Measurements from ENCODE around the gene FUT3.

DNA sequence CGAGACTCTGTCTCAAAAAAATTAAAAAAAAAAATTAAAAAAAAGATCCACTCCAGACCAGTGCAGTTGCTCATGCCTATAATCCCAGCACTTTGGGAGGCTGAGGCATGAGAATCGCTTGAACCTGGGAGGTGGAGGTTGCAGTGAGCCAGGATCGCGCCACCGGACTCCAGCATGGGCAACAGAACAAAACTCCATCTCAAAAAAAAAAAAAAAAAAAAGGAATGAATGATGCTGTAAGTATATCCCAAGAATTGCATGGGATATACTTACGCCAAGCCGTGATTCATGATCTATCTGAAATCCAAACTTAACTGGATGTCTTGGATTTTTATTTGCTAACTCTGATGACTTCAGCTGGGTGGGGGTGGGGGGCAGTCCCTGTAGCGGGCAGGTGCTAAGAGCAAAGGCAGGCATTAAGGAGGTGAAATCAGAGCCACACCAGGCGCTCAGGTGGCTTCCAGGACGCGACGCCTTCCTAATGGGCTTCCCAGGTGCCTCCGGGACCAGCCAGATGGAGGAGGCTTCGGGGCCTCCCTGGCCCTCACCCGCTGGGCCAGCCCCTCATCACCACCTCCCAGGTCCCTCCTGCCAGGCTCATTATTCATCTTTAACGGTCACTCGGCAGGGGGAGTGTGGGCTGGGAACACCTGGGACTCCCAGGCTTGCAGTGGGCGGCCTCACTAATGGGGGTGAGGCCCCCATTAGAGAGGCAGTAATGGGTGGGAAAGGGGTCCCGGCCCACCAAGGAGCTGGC is 30.5 kb upstream of the FUT3 start:
- TF ChIP-seq, protein P1, sequence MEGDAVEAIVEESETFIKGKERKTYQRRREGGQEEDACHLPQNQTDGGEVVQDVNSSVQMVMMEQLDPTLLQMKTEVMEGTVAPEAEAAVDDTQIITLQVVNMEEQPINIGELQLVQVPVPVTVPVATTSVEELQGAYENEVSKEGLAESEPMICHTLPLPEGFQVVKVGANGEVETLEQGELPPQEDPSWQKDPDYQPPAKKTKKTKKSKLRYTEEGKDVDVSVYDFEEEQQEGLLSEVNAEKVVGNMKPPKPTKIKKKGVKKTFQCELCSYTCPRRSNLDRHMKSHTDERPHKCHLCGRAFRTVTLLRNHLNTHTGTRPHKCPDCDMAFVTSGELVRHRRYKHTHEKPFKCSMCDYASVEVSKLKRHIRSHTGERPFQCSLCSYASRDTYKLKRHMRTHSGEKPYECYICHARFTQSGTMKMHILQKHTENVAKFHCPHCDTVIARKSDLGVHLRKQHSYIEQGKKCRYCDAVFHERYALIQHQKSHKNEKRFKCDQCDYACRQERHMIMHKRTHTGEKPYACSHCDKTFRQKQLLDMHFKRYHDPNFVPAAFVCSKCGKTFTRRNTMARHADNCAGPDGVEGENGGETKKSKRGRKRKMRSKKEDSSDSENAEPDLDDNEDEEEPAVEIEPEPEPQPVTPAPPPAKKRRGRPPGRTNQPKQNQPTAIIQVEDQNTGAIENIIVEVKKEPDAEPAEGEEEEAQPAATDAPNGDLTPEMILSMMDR (IDR thresholded peaks at IDR 0.05) = no peak
- TF ChIP-seq POLR2A (IDR thresholded peaks at IDR 0.05) = no peak
- TF ChIP-seq EP300 (IDR thresholded peaks at IDR 0.05) = no peak

All from stomach (tissue), 4 donors.